ENCODE measurements around the gene MARK3.

- TF ChIP-seq USF2 (IDR thresholded peaks at IDR 0.05; ENCODE audit: low read depth, low read length) (no peak), CEBPB (IDR thresholded peaks at IDR 0.05; ENCODE audit: low read depth, low read length) (no peak), RFX5 (IDR thresholded peaks at IDR 0.05; ENCODE audit: low read depth, low read length) (no peak), RAD21 (IDR thresholded peaks at IDR 0.05; ENCODE audit: low read length) (no peak)
- TF ChIP-seq, protein P1, sequence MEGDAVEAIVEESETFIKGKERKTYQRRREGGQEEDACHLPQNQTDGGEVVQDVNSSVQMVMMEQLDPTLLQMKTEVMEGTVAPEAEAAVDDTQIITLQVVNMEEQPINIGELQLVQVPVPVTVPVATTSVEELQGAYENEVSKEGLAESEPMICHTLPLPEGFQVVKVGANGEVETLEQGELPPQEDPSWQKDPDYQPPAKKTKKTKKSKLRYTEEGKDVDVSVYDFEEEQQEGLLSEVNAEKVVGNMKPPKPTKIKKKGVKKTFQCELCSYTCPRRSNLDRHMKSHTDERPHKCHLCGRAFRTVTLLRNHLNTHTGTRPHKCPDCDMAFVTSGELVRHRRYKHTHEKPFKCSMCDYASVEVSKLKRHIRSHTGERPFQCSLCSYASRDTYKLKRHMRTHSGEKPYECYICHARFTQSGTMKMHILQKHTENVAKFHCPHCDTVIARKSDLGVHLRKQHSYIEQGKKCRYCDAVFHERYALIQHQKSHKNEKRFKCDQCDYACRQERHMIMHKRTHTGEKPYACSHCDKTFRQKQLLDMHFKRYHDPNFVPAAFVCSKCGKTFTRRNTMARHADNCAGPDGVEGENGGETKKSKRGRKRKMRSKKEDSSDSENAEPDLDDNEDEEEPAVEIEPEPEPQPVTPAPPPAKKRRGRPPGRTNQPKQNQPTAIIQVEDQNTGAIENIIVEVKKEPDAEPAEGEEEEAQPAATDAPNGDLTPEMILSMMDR (conservative IDR thresholded peaks at IDR 0.05; ENCODE audit: low read depth, low read length) = no peak
Observed at GRCh38 chr14:103499709-103500108, 114.5 kb downstream of the MARK3 start.

Measured in IMR-90 (cell line).